Liver (tissue), 3 donors: ENCODE measurements around the gene CLIC3.

Experiments used
- ATF3 ChIP-seq: IDR thresholded peaks from 2 replicates; pipeline ENCODE4 v1.6.1; 2016; ENCODE audit warnings: antibody characterized with exemption
- CTCF ChIP-seq: fragments of 150-350 bp; IDR thresholded peaks from 2 replicates; pipeline ENCODE4 v1.5.1; 2017; ENCODE audit warnings: improper control_type of control experiment, low read depth, low read length; ENCODE audit not compliant: missing input control
- EGR1 ChIP-seq, 2 donors: IDR thresholded peaks; 2 replicates each; pipeline ENCODE4 v1.6.1; 2016 to 2018; ENCODE audit warnings: antibody characterized with exemption in 2 of 2, low read depth in 2 of 2
- FOXA1 ChIP-seq: IDR thresholded peaks from 2 replicates; pipeline ENCODE4 v1.6.1; 2016; ENCODE audit warnings: antibody characterized with exemption
- HNF4A ChIP-seq, 2 donors: conservative IDR thresholded peaks; 2 replicates each; pipeline ENCODE4 v1.6.1; 2016; ENCODE audit warnings: antibody characterized with exemption in 2 of 2, mild to moderate bottlenecking in 2 of 2
- JUND ChIP-seq, 2 donors: IDR thresholded peaks; 2 replicates each; pipeline ENCODE4 v1.6.1; 2016; ENCODE audit warnings: antibody characterized with exemption in 2 of 2
- RAD21 ChIP-seq, 2 donors: IDR thresholded peaks; 2 replicates each; pipeline ENCODE4 v1.6.1; 2016; ENCODE audit warnings: antibody characterized with exemption in 2 of 2, mild to moderate bottlenecking in 2 of 2
- REST ChIP-seq: IDR thresholded peaks from 2 replicates; pipeline ENCODE4 v1.6.1; 2016; ENCODE audit warnings: antibody characterized with exemption, mild to moderate bottlenecking
- RXRA ChIP-seq, 2 donors: IDR thresholded peaks; 2 replicates each; pipeline ENCODE4 v1.6.1; 2017 to 2018; ENCODE audit warnings: antibody characterized with exemption in 2 of 2, mild to moderate bottlenecking in 1 of 2
- SP1 ChIP-seq: IDR thresholded peaks from 2 replicates; pipeline ENCODE4 v1.6.1; 2018; ENCODE audit warnings: antibody characterized with exemption, mild to moderate bottlenecking
- TAF1 ChIP-seq: conservative IDR thresholded peaks from 2 replicates; pipeline ENCODE4 v1.6.1; 2016; ENCODE audit warnings: antibody characterized with exemption, mild to moderate bottlenecking
- TF ChIP-seq, protein P1 (sequence below): IDR thresholded peaks from 2 replicates; pipeline ENCODE4 v1.6.1; 2016; ENCODE audit warnings: antibody characterized with exemption
- TF ChIP-seq, protein P2 (sequence below): IDR thresholded peaks from 2 replicates; pipeline ENCODE4 v1.6.1; 2016; ENCODE audit warnings: antibody characterized with exemption
- donor health status: healthy.
- donor health status: healthy.

DNA sequence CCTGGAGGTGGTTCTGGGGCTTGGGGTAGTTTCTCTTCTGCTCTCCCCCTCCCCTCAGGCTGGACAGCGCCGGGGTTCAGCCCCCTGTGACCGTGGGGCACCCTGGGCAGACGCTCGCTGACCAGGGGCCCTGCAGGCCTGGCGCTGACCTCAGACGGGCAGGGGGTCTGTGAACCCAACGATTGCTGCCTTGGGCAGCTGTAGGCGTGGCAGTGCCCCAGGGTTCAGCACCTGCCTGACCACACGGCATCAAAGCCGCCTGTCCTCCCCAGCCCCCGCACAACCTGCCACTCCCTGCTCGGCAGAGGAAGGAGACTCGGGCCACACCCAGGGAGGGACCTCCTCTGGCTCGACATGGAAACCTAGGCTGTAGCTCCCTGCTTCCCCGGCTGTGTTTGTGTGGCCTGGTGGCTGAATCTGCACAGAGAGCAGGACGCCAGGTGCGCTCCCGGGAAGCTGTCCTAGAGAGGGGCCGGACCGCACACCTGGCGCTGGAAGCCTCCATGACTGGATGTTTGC lies 32.1 kb downstream of the CLIC3 start:
- TF ChIP-seq CTCF (no peak), TAF1 (no peak), ATF3 (no peak), FOXA1 (no peak), RAD21 (IDR thresholded peaks at IDR 0.05) (no peak), HNF4A (conservative IDR thresholded peaks at IDR 0.05) (no peak), EGR1 (IDR thresholded peaks at IDR 0.05; ENCODE audit: low read depth in 2 of 2) (no peak), SP1 (no peak), RXRA (IDR thresholded peaks at IDR 0.05) (no peak), REST (no peak), JUND (IDR thresholded peaks at IDR 0.05) (no peak)
- TF ChIP-seq, protein P1, sequence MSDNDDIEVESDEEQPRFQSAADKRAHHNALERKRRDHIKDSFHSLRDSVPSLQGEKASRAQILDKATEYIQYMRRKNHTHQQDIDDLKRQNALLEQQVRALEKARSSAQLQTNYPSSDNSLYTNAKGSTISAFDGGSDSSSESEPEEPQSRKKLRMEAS: no peak
- TF ChIP-seq, protein P2, sequence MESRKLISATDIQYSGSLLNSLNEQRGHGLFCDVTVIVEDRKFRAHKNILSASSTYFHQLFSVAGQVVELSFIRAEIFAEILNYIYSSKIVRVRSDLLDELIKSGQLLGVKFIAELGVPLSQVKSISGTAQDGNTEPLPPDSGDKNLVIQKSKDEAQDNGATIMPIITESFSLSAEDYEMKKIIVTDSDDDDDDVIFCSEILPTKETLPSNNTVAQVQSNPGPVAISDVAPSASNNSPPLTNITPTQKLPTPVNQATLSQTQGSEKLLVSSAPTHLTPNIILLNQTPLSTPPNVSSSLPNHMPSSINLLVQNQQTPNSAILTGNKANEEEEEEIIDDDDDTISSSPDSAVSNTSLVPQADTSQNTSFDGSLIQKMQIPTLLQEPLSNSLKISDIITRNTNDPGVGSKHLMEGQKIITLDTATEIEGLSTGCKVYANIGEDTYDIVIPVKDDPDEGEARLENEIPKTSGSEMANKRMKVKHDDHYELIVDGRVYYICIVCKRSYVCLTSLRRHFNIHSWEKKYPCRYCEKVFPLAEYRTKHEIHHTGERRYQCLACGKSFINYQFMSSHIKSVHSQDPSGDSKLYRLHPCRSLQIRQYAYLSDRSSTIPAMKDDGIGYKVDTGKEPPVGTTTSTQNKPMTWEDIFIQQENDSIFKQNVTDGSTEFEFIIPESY: no peak
